HEK293 (cell line): ENCODE data around the gene PIGW.

ENCODE experiments used
- BCL11B ChIP-seq: fragments of 450-650 bp; formaldehyde crosslinking; IDR thresholded peaks from 2 replicates; pipeline ENCODE4 v1.5.1; 2016; ENCODE audit warnings: low read depth, missing biosample characterization, missing genetic modification characterization
- FEZF1 ChIP-seq: fragments of 450-650 bp; formaldehyde crosslinking; IDR thresholded peaks from 2 replicates; pipeline ENCODE4 v1.5.1; 2016; ENCODE audit warnings: missing biosample characterization, missing genetic modification characterization
- HIC1 ChIP-seq: fragments of 450-650 bp; formaldehyde crosslinking; IDR thresholded peaks from 2 replicates; pipeline ENCODE4 v1.5.1; 2016; ENCODE audit warnings: missing biosample characterization, missing genetic modification characterization
- KLF7 ChIP-seq: fragments of 450-650 bp; formaldehyde crosslinking; IDR thresholded peaks from 2 replicates; pipeline ENCODE4 v1.5.1; 2016; ENCODE audit warnings: missing biosample characterization, missing genetic modification characterization, borderline replicate concordance
- MYNN ChIP-seq: fragments of 450-650 bp; formaldehyde crosslinking; IDR thresholded peaks from 2 replicates; pipeline ENCODE4 v1.5.1; 2016; ENCODE audit warnings: missing biosample characterization, missing genetic modification characterization, borderline replicate concordance
- PATZ1 ChIP-seq: fragments of 450-650 bp; formaldehyde crosslinking; IDR thresholded peaks from 2 replicates; pipeline ENCODE4 v1.5.1; 2016; ENCODE audit warnings: missing biosample characterization, missing genetic modification characterization
- PRDM1 ChIP-seq: fragments of 450-650 bp; formaldehyde crosslinking; IDR thresholded peaks from 2 replicates; pipeline ENCODE4; 2016; ENCODE audit warnings: missing biosample characterization, missing genetic modification characterization
- REPIN1 ChIP-seq: fragments of 450-650 bp; formaldehyde crosslinking; IDR thresholded peaks from 2 replicates; pipeline ENCODE4 v1.5.1; 2017; ENCODE audit warnings: missing biosample characterization, missing genetic modification characterization, low read depth
- SETDB1 ChIP-seq: IDR thresholded peaks from one replicate; pipeline ENCODE4 v1.6.1; 2017; ENCODE audit warnings: mild to moderate bottlenecking, low read length, moderate library complexity, mixed read lengths; ENCODE audit not compliant: insufficient read length
- SP7 ChIP-seq: fragments of 450-650 bp; formaldehyde crosslinking; IDR thresholded peaks from 2 replicates; pipeline ENCODE4 v1.5.1; 2016; ENCODE audit warnings: missing biosample characterization, missing genetic modification characterization
- ZBTB17 ChIP-seq: fragments of 450-650 bp; formaldehyde crosslinking; IDR thresholded peaks from 2 replicates; pipeline ENCODE4 v1.5.1; 2016; ENCODE audit warnings: missing biosample characterization, missing genetic modification characterization
- ZFHX2 ChIP-seq: fragments of 450-650 bp; formaldehyde crosslinking; conservative IDR thresholded peaks from 2 replicates; pipeline ENCODE4 v1.5.1; 2016; ENCODE audit warnings: missing biosample characterization, missing genetic modification characterization
- ZFP3 ChIP-seq: fragments of 450-650 bp; formaldehyde crosslinking; IDR thresholded peaks from 2 replicates; pipeline ENCODE4 v1.5.1; 2016; ENCODE audit warnings: low read depth, missing biosample characterization, missing genetic modification characterization
- ZNF2 ChIP-seq: fragments of 450-650 bp; formaldehyde crosslinking; IDR thresholded peaks from 2 replicates; pipeline ENCODE4 v1.5.1; 2016; ENCODE audit warnings: missing biosample characterization, missing genetic modification characterization
- ZNF223 ChIP-seq: fragments of 450-650 bp; formaldehyde crosslinking; IDR thresholded peaks from 2 replicates; pipeline ENCODE4 v1.5.1; 2016; ENCODE audit warnings: missing biosample characterization, missing genetic modification characterization
- ZNF239 ChIP-seq: fragments of 450-650 bp; formaldehyde crosslinking; IDR thresholded peaks from 2 replicates; pipeline ENCODE4 v1.5.1; 2016; ENCODE audit warnings: missing biosample characterization, missing genetic modification characterization
- ZNF24 ChIP-seq: fragments of 450-650 bp; formaldehyde crosslinking; IDR thresholded peaks from 2 replicates; pipeline ENCODE4 v1.5.1; 2016; ENCODE audit warnings: missing biosample characterization, missing genetic modification characterization
- ZNF280C ChIP-seq: fragments of 450-650 bp; formaldehyde crosslinking; IDR thresholded peaks from 2 replicates; pipeline ENCODE4 v1.5.1; 2016; ENCODE audit warnings: missing biosample characterization, missing genetic modification characterization
- ZNF324 ChIP-seq: fragments of 450-650 bp; formaldehyde crosslinking; IDR thresholded peaks from 2 replicates; pipeline ENCODE4 v1.5.1; 2016; ENCODE audit warnings: missing biosample characterization, missing genetic modification characterization
- ZNF335 ChIP-seq: fragments of 450-650 bp; formaldehyde crosslinking; conservative IDR thresholded peaks from 2 replicates; pipeline ENCODE4 v1.5.1; 2016; ENCODE audit warnings: missing biosample characterization, missing genetic modification characterization
- ZNF362 ChIP-seq: fragments of 450-650 bp; formaldehyde crosslinking; IDR thresholded peaks from 2 replicates; pipeline ENCODE4 v1.5.1; 2016; ENCODE audit warnings: missing biosample characterization, missing genetic modification characterization
- ZNF391 ChIP-seq: fragments of 450-650 bp; formaldehyde crosslinking; IDR thresholded peaks from 2 replicates; pipeline ENCODE4 v1.5.1; 2016; ENCODE audit warnings: low read depth, missing biosample characterization, missing genetic modification characterization, borderline replicate concordance
- ZNF548 ChIP-seq: fragments of 450-650 bp; formaldehyde crosslinking; IDR thresholded peaks from 2 replicates; pipeline ENCODE4 v1.5.1; 2016; ENCODE audit warnings: missing biosample characterization, missing genetic modification characterization
- ZNF558 ChIP-seq: fragments of 450-650 bp; formaldehyde crosslinking; IDR thresholded peaks from 2 replicates; pipeline ENCODE4 v1.5.1; 2016; ENCODE audit warnings: missing biosample characterization, missing genetic modification characterization
- ZNF624 ChIP-seq: fragments of 450-650 bp; formaldehyde crosslinking; IDR thresholded peaks from 2 replicates; pipeline ENCODE4 v1.5.1; 2017; ENCODE audit warnings: missing biosample characterization, missing genetic modification characterization
- ZNF639 ChIP-seq: fragments of 450-650 bp; formaldehyde crosslinking; IDR thresholded peaks from 2 replicates; pipeline ENCODE4 v1.5.1; 2016; ENCODE audit warnings: missing biosample characterization, missing genetic modification characterization
- ZNF654 ChIP-seq: fragments of 450-650 bp; formaldehyde crosslinking; IDR thresholded peaks from 2 replicates; pipeline ENCODE4 v1.5.1; 2016; ENCODE audit warnings: low read depth, missing biosample characterization, missing genetic modification characterization
- ZNF664 ChIP-seq: fragments of 450-650 bp; formaldehyde crosslinking; IDR thresholded peaks from 2 replicates; pipeline ENCODE4 v1.5.1; 2016; ENCODE audit warnings: missing biosample characterization, missing genetic modification characterization
- ZNF768 ChIP-seq: fragments of 450-650 bp; formaldehyde crosslinking; IDR thresholded peaks from 2 replicates; pipeline ENCODE4 v1.5.1; 2018; ENCODE audit warnings: missing biosample characterization, mild to moderate bottlenecking, missing genetic modification characterization
- ZNF792 ChIP-seq: fragments of 450-650 bp; formaldehyde crosslinking; IDR thresholded peaks from 2 replicates; pipeline ENCODE4 v1.5.1; 2016; ENCODE audit warnings: missing biosample characterization, missing genetic modification characterization

The PIGW gene

GRCh38 chr17:36535669-36536081 is 888 bp downstream of the PIGW start (continued):
- TF ChIP-seq ZNF558 (tag by site-specific recombination), result 0 out of 2 replicates have a peak, but pooled peaks have one; percentile 73
- TF ChIP-seq BCL11B (tag by site-specific recombination), result no peak
- TF ChIP-seq FEZF1, result no peak
- TF ChIP-seq ZNF768, result 0 out of 2 replicates have a peak, but pooled peaks have one; percentile 20
- no peak; the same call in 1 of the 2 replicates for TF ChIP-seq ZNF624 (tag by site-specific recombination)
- TF ChIP-seq ZFP3 (tag by site-specific recombination), result peak; percentile 51; the same call in 1 of the 2 replicates
- TF ChIP-seq REPIN1 (tag by site-specific recombination), result peak; percentile 24; the same call in 1 of the 2 replicates
- peak; percentile 49; the same call in 1 of the 2 replicates for TF ChIP-seq ZNF391
- TF ChIP-seq ZNF24, result peak; percentile 81
- no peak for TF ChIP-seq ZNF362 (tag by site-specific recombination)
- TF ChIP-seq MYNN (tag by site-specific recombination), result peak; percentile 96
- peak; percentile 91; the same call in 1 of the 2 replicates for TF ChIP-seq ZNF223 (tag by site-specific recombination)
- 0 out of 2 replicates have a peak, but pooled peaks have one; percentile 29 for TF ChIP-seq ZNF548 (tag by site-specific recombination)
- TF ChIP-seq ZNF664 (tag by site-specific recombination), result peak; percentile 72; the same call in 1 of the 2 replicates
- TF ChIP-seq ZNF335 (tag by site-specific recombination), result peak; percentile 82; the same call in 1 of the 2 replicates
- TF ChIP-seq ZNF654 (tag by site-specific recombination), result 0 out of 2 replicates have a peak, but pooled peaks have one; percentile 2
- no peak for TF ChIP-seq HIC1 (tag by site-specific recombination)
- TF ChIP-seq SP7 (tag by site-specific recombination), result peak; percentile 58; the same call in 1 of the 2 replicates
- TF ChIP-seq ZNF2 (tag by site-specific recombination), result peak; percentile 57; the same call in 1 of the 2 replicates
- peak; percentile 91 for TF ChIP-seq ZNF324 (tag by site-specific recombination)
- peak; percentile 77; the same call in 1 of the 2 replicates for TF ChIP-seq ZNF639 (tag by site-specific recombination)
- TF ChIP-seq SETDB1, result peak; percentile 64
- TF ChIP-seq KLF7 (tag by site-specific recombination), result no peak
- 0 out of 2 replicates have a peak, but pooled peaks have one; percentile 4 for TF ChIP-seq ZFHX2 (tag by site-specific recombination)
- TF ChIP-seq ZNF239 (tag by site-specific recombination), result 0 out of 2 replicates have a peak, but pooled peaks have one; percentile 41
- TF ChIP-seq PRDM1 (tag by site-specific recombination), result 0 out of 2 replicates have a peak, but pooled peaks have one; percentile 10
- 0 out of 2 replicates have a peak, but pooled peaks have one; percentile 59 for TF ChIP-seq ZNF280C (tag by site-specific recombination)
- peak; percentile 58 for TF ChIP-seq ZBTB17 (tag by site-specific recombination)
- TF ChIP-seq ZNF792, result peak; percentile 62; the same call in 1 of the 2 replicates
- 0 out of 2 replicates have a peak, but pooled peaks have one; percentile 6 for TF ChIP-seq PATZ1 (tag by site-specific recombination)
